Keratinocyte (primary cell): ENCODE data around the gene KREMEN1.

ENCODE experiments used
- CTCF ChIP-seq, 3 experiments: IDR thresholded peaks in 1 of 3; conservative IDR thresholded peaks in 1 of 3; optimal IDR thresholded peaks in 1 of 3; 2 replicates in 2 of 3; 3 replicates in 1 of 3; pipeline versions ENCODE3 to v1.5.1; 2011; ENCODE audit warnings: low read length in 3 of 3, mild to moderate bottlenecking in 3 of 3, moderate library complexity in 2 of 3, control low read depth in 1 of 3, inconsistent platforms in 1 of 3; ENCODE audit not compliant: insufficient read depth in 2 of 3; ENCODE audit errors: extremely low read depth in 1 of 3
- EZH2 ChIP-seq: IDR thresholded peaks from one replicate; pipeline ENCODE4 v1.6.1; 2012; ENCODE audit warnings: inconsistent platforms, mild to moderate bottlenecking, low read length, moderate library complexity

- TF ChIP-seq CTCF (optimal IDR thresholded peaks at IDR 0.05 in 1 of 3, IDR thresholded peaks at IDR 0.05 in 1 of 3, conservative IDR thresholded peaks at IDR 0.05 in 1 of 3; ENCODE audit: extremely low read depth in 1 of 3, insufficient read depth in 2 of 3, low read length in 3 of 3): no peak
- TF ChIP-seq EZH2: no peak
These were observed 43.4 kb upstream of the KREMEN1 start for GRCh38 chr22:29029202-29030000.
